ENCODE results near the gene OTOF. TPM values are rescaled to one million over a fixed set of nuclear protein-coding genes. Genes with fewer than 3 reads are reported as not detected.

Gene OTOF
- total and polyA plus RNA-seq, 2 donors (not counting 3 experiments of a cell fraction or from before 2014, with no cell fraction given) = 0.06 to 0.22 TPM

GRCh38 chr2:26464390-26465265 is 13.3 kb downstream of the OTOF start:
- no peaks in the 10 kb centered on the region for H3K9me1 ChIP-seq (replicated peaks; ENCODE audit: control insufficient read depth, extremely low read depth, insufficient read depth, low read length)
- no peaks in the 10 kb centered on the region for H3K79me2 ChIP-seq (ENCODE audit: control insufficient read depth, insufficient read depth, low read length)
- H3K27ac ChIP-seq (ENCODE audit: insufficient read depth, low read depth, low read length) = no peak overlapping the region
- H2AFZ ChIP-seq (ENCODE audit: low read depth, low read length) = no peak overlapping the region
- intact Hi-C loops (cut with micrococcal nuclease) (loop anchor here (5.0 kb wide), 1 partner anchor 222 kb away; the partner anchor contains the start of genes HADHA and HADHB), dilution Hi-C loops (cut with MboI; ENCODE audit: extremely low pct_ligation_motif_present, low sequenced_read_pairs) (no loop called here)
- no peak for DNase-seq (ENCODE audit: low read depth, low spot score)
- H3K36me3 ChIP-seq (ENCODE audit: control insufficient read depth in 2 of 2, extremely low read depth in 1 of 2, insufficient read depth in 2 of 2, low read length in 2 of 2) = no peaks in the 10 kb centered on the region
- no peaks in the 10 kb centered on the region for H4K20me1 ChIP-seq (replicated peaks; ENCODE audit: control insufficient read depth, extremely low read depth, insufficient read depth, low read length)
- TF ChIP-seq MAX (IDR thresholded peaks at IDR 0.05; ENCODE audit: insufficient read depth, insufficient read length) (no peak), EZH2 (IDR thresholded peaks at IDR 0.05; ENCODE audit: borderline replicate concordance, low read depth, low read length, severe bottlenecking) (no peak), MYC (IDR thresholded peaks at IDR 0.05; ENCODE audit: low read depth, low read length) (no peak), CTCF (IDR thresholded peaks at IDR 0.05; ENCODE audit: extremely low read depth in 1 of 2, insufficient read depth in 1 of 2, low read depth in 1 of 2, low read length in 2 of 2) (no peak), JUN (IDR thresholded peaks at IDR 0.05; ENCODE audit: borderline replicate concordance, insufficient read depth, insufficient read length, low read depth) (no peak), POLR2AphosphoS5 (IDR thresholded peaks at IDR 0.05; ENCODE audit: insufficient read depth, low read depth, low read length) (no peak), POLR2A (IDR thresholded peaks at IDR 0.05; ENCODE audit: low read depth, low read length) (no peak), GATA2 (IDR thresholded peaks at IDR 0.05; ENCODE audit: insufficient read depth, insufficient read length, low read depth, low read length) (no peak), FOS (IDR thresholded peaks at IDR 0.05; ENCODE audit: borderline replicate concordance, insufficient read depth, low read length) (no peak)
- no TSS peak for BruUV-seq (replicated peaks)
- no peak overlapping the region for H3K4me3 ChIP-seq (replicated peaks in 1 of 3; ENCODE audit: insufficient read depth in 1 of 3, low read depth in 1 of 3, low read length in 3 of 3)
- ChIA-PET CTCF (no interaction called here), POLR2A (no interaction called here)
- no peaks in the 10 kb centered on the region for H3K9me3 ChIP-seq (replicated peaks; ENCODE audit: control insufficient read depth, insufficient read depth, low read length)
- FAIRE-seq = no peak
- H3K27me3 ChIP-seq (ENCODE audit: control insufficient read depth in 2 of 2, insufficient read depth in 2 of 2, low read length in 2 of 2) = no peaks in the 10 kb centered on the region
- H3K4me1 ChIP-seq (ENCODE audit: control insufficient read depth, extremely low read depth, insufficient read depth, low read length) = no peaks in the 10 kb centered on the region
- no peak overlapping the region for H3K4me2 ChIP-seq (ENCODE audit: insufficient read depth, low read length)
- H3K9ac ChIP-seq (replicated peaks; ENCODE audit: extremely low read depth, insufficient read depth, low read length) = no peak overlapping the region

Measured in endothelial cell of umbilical vein (primary cell).